Activated naive CD8-positive, alpha-beta T cell treated with anti-CD3 and anti-CD28 coated beads, Interleukin-2, amount 50 U/mL, for 24 hours (primary cell): ENCODE data around the gene FBLN7.
"Not testable (repeated sequence)": the region's sequence is repeated elsewhere in the genome, so short reads cannot be mapped to it uniquely, and the experiment has no call there.

Experiments used
- ATAC-seq: fragments of 150-1000 bp; cut with Tn5 transposase; one replicate; pipeline ENCODE4 v1.10.0; 2021
- DNase-seq: peaks from one replicate; pipeline ENCODE4 v3.0.0; 2021
- H3K27ac Mint-ChIP-seq: one replicate; pipeline ENCODE4 v1.8.0; 2021; ENCODE audit warnings: mild to moderate bottlenecking, mixed read lengths
- H3K27me3 Mint-ChIP-seq: one replicate; pipeline ENCODE4 v1.8.0; 2021; ENCODE audit warnings: mixed read lengths
- H3K36me3 Mint-ChIP-seq: one replicate; pipeline ENCODE4 v1.8.0; 2021; ENCODE audit warnings: low read depth, mixed read lengths
- H3K4me1 Mint-ChIP-seq: one replicate; pipeline ENCODE4 v1.8.0; 2021; ENCODE audit warnings: mixed read lengths
- H3K4me3 Mint-ChIP-seq: one replicate; pipeline ENCODE4 v1.8.0; 2021; ENCODE audit warnings: mild to moderate bottlenecking, moderate library complexity, mixed read lengths
- H3K9me3 Mint-ChIP-seq: one replicate; pipeline ENCODE4 v1.8.0; 2021; ENCODE audit warnings: mixed read lengths

Gene FBLN7

DNA sequence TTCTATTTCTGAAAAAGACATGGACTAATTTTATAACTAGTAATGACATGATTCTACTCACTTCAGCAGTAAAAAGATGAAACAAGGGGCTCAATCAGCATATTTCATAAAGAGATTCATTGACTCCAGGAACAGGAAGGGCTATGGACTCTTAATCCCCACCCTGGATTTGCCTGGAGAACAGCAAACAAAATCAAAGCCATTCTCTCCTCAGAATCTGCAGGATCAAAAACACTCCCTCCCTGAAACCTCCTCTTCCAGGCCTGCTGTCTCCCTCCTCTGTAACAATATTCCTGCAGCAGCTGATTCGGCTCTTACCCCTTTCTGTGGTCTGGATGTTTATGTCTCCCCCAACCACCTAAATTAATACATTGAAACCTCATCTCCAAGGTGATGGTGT, 59.7 kb downstream of the FBLN7 start:
- no peak overlapping the region for H3K27ac Mint-ChIP-seq
- ATAC-seq (no peak), DNase-seq (no peak)
- H3K4me3 Mint-ChIP-seq: no peak overlapping the region
- H3K9me3 Mint-ChIP-seq: peaks cover 6% of the 10 kb centered on the region
- H3K4me1 Mint-ChIP-seq: peaks cover 29% of the 10 kb centered on the region
- H3K27me3 Mint-ChIP-seq: no peaks in the 10 kb centered on the region
- no peaks in the 10 kb centered on the region for H3K36me3 Mint-ChIP-seq

DNA sequence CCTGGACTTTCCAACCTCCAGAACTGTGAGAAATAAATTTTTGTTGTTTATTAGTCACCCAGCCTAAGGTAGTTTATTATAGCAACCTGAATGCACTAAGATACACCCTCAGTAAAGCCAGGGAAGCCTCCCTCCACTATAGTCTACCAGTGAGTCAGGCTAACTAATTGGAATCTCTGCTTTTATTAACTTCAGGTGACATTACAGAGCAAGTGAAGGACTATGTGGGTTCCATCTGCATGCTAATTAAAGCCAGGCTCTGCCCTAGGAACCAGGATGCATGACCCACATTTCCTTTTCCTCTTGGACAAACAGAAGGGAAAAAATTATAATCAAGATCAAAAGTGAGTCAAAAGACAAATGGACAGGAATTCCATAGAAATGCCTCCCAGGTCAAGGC, 60.6 kb downstream of the FBLN7 start:
- H3K27ac Mint-ChIP-seq: no peak overlapping the region
- DNase-seq: no peak

DNA sequence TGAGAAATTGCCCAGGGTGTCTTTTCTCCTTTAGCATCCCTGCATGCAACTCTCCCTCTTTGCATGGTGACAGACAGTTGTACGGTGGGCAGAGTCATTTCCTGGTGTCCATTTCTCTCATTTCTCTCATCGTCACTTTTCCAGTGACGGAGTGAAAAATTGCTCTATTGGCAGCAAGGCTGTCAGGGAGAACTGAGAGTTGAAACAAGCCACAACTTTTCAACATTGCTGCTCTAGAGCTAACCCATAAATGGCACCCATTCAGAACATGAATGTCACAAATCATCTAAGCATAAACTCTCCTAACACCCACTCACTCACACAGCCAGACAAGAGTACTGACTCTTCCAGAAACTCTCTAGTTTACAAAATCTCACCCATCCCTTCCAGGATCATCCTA, 61.0 kb downstream of the FBLN7 start:
- Mint-ChIP-seq H3K4me1 (peaks cover 28% of the 10 kb centered on the region), H3K4me3 (no peak overlapping the region), H3K27me3 (no peaks in the 10 kb centered on the region), H3K36me3 (peaks cover 2% of the 10 kb centered on the region), H3K9me3 (peaks cover 17% of the 10 kb centered on the region), H3K27ac (no peak overlapping the region)
- DNase-seq (no peak), ATAC-seq (no peak)

More for the DNA sequence above, 60.6 kb downstream of the FBLN7 start:
- Mint-ChIP-seq H3K9me3 (peaks cover 15% of the 10 kb centered on the region), H3K36me3 (peaks cover 2% of the 10 kb centered on the region), H3K27me3 (no peaks in the 10 kb centered on the region), H3K4me3 (no peak overlapping the region), H3K4me1 (peaks cover 29% of the 10 kb centered on the region)
- no peak for ATAC-seq

DNA sequence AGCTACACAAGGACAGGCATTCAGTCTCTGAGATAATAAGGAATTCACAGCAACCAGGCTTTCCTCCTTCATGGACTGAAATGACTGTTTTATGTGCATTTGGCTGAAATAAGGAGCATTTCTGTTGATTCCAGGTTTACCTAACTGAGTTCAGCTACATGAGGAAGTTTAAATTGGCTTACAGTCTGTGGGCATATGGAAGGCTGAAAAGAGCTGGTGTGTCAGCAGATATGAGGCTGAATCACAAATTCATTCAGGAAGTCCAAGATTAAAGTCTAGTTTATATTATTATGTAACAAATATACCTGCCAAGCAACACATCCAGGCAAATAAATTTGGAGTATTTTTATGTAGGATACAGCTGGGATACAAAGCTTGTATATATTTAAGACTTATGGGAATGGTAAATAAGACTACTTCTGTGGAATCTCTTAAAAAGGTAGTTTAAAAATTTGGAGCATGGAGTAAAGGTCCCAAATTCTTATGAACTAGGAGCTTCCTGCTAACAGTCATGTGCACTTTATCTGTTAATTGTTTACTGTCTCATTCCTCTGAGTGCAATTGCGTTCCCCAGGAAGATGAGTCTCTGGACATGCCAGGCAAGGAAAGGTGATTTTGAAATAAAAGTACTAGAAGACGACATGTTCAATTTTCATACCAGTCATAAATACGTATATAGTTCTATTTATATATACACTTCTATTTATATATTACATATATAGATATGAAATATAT, 63.7 kb downstream of the FBLN7 start:
- H3K4me1 Mint-ChIP-seq: peaks cover 13% of the 10 kb centered on the region
- ATAC-seq (no peak), DNase-seq (no peak)
- no peaks in the 10 kb centered on the region for H3K27me3 Mint-ChIP-seq
- peaks cover 2% of the 10 kb centered on the region for H3K36me3 Mint-ChIP-seq
- H3K27ac Mint-ChIP-seq: no peak overlapping the region
- H3K9me3 Mint-ChIP-seq: peaks cover 29% of the 10 kb centered on the region
- H3K4me3 Mint-ChIP-seq: no peak overlapping the region

DNA sequence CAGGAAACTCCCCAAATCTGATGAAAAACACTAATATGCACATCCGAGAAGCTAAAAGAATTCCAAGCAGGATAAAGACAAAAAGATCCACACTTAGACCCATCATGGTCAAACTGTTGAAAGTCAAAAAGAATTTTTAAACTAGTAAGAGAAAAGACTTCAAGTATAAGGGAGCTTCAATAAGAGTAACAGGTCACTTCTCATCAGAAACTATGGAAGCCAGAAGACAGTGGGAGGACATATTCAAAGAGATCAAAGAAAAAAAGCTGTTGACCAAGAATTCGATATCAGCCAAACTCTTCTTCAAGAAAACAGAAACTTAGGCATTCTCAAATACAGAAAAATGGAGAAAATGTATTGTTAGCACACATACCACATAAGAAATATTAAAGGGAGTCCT, 66.2 kb downstream of the FBLN7 start:
- peaks cover 7% of the 10 kb centered on the region for H3K4me1 Mint-ChIP-seq
- no peak for DNase-seq
- peaks cover 29% of the 10 kb centered on the region for H3K9me3 Mint-ChIP-seq
- H3K27ac Mint-ChIP-seq: no peak overlapping the region
- peaks cover 2% of the 10 kb centered on the region for H3K36me3 Mint-ChIP-seq
- H3K27me3 Mint-ChIP-seq: no peaks in the 10 kb centered on the region
- no peak for ATAC-seq
- H3K4me3 Mint-ChIP-seq: no peak overlapping the region

DNA sequence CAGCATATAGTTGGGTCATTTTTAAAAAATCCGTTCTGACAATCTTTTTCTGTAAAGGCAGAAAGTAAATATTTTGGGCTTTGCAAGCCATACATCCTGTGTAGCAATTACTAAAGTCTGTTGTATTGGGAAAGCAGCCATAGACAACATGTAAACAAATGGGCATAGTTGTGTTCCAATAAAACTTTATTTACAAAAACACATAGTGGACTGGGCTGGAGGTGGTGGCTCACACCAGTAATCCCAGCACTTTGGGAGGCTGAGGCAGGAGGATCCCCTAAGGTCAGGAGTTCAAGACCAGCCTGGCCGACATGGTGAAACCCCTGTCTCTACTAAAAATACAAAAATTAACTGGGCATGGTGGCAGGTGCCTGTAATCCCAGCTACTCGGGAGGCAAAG, 69.7 kb downstream of the FBLN7 start:
- not testable (repeated sequence) for DNase-seq, ATAC-seq, H3K4me1 Mint-ChIP-seq, H3K4me3 Mint-ChIP-seq, H3K27ac Mint-ChIP-seq, H3K27me3 Mint-ChIP-seq
- peaks cover 22% of the 10 kb centered on the region for H3K9me3 Mint-ChIP-seq
- peaks cover 22% of the 10 kb centered on the region for H3K36me3 Mint-ChIP-seq

DNA sequence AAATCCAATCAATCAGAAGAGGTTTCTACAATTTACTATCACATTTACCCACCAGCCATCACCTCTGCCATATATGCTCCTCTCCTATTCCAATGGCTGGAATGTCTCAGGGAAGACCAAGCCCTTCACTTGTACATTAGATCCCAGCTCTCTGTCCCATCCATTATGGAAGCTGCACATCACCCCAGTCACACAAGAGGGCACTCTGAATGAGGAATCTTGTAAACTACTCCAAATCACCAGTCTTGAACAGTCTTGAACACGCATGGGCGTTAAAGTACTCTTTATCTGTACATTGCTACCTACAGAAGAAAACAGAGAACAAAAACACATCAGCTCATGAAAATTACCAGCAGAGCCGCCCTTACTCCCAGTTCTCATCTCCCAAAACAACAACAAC, 78.0 kb downstream of the FBLN7 start:
- Mint-ChIP-seq H3K27ac (no peak overlapping the region), H3K4me1 (no peaks in the 10 kb centered on the region), H3K36me3 (peaks cover 46% of the 10 kb centered on the region), H3K9me3 (peaks cover 13% of the 10 kb centered on the region), H3K4me3 (no peak overlapping the region), H3K27me3 (no peaks in the 10 kb centered on the region)
- ATAC-seq (no peak), DNase-seq (no peak)

DNA sequence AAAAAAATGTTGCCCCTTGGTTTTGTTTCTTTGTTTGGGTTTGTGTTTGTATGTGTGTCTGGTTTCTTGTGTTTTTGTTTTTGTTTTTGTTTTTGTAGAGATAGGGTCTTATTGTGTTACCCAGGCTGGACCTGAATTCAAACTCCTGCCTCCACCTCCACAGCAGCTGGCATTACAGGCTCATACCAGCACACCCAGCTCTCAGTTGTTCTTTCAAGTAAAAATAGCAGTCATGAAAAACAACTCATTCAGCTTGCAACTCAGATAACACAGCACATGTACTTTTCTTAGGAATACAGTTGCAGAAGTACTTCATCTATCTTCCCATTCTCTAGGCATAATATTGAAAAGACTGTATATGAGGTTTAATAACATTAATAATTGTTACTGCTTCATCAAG, 79.7 kb downstream of the FBLN7 start:
- H3K27ac Mint-ChIP-seq: no peak overlapping the region
- ATAC-seq (no peak), DNase-seq (no peak)
- H3K36me3 Mint-ChIP-seq: peaks cover 56% of the 10 kb centered on the region
- H3K27me3 Mint-ChIP-seq: no peaks in the 10 kb centered on the region
- no peak overlapping the region for H3K4me3 Mint-ChIP-seq
- H3K4me1 Mint-ChIP-seq: peaks cover 3% of the 10 kb centered on the region
- peaks cover 27% of the 10 kb centered on the region for H3K9me3 Mint-ChIP-seq

DNA sequence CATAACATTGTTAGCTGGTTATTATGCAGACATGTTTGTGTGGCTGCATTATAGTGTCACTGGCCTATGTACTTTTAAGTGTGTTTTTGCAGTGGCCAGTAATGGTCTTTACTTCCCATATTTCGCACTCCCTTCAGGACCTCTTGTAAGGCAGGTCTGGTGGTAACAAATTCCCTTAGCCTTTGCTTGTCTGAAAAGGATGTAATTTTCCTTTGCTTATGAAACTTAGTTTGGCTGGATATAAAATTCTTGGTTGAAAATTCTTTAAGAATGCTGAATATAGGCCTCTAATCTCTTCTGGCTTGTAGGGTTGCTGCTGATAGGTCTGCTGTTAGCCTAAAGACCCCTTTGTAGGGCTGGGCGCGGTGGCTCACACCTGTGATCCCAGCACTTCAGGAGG, 82.0 kb downstream of the FBLN7 start:
- H3K27me3 Mint-ChIP-seq: no peaks in the 10 kb centered on the region
- no peak for ATAC-seq
- no peak overlapping the region for H3K4me3 Mint-ChIP-seq
- no peak overlapping the region for H3K27ac Mint-ChIP-seq
- peaks cover 51% of the 10 kb centered on the region for H3K36me3 Mint-ChIP-seq
- peaks cover 24% of the 10 kb centered on the region for H3K9me3 Mint-ChIP-seq
- H3K4me1 Mint-ChIP-seq: peaks cover 3% of the 10 kb centered on the region
- no peak for DNase-seq

DNA sequence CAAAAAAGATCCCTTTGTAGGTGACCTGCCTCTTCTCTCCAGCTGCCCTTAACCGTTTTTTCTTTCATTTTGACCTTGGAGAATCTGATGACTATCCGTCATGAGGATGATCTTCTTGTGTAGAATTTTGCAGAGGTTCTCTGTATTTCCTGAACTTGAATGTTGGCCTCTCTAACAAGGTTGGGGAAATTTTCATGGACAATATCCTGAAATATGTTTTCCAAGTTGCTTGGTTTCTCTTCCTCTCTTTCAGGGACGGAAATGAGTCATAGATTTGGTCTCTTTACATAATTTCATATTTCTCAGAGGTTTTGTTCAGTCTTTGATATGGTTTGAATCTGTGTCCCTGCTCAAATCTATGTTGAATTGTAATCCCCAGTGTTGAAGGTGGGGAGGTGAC, 82.6 kb downstream of the FBLN7 start:
- Mint-ChIP-seq H3K36me3 (peaks cover 49% of the 10 kb centered on the region), H3K9me3 (peaks cover 24% of the 10 kb centered on the region), H3K27me3 (no peaks in the 10 kb centered on the region), H3K4me1 (peaks cover 3% of the 10 kb centered on the region), H3K4me3 (no peak overlapping the region), H3K27ac (no peak overlapping the region)
- no peak for ATAC-seq
- no peak for DNase-seq

DNA sequence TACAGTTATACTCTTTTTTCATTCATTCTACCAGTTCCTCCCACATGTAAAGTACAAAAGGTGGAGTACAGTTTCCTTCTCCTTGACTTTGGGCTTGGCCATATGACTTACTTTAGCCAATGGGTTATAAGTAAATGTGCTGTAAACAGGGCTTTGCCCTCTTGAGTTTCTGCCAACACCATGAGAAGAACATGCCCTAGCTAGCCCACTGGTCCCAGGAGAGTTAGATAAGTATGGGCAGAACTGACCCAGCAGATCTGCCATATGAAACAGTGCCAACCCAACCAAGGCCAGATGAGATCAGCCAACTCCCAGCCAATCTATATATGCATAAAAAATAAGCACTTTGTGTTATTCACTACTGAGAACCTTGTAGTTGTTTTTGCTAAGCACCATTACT, 91.2 kb downstream of the FBLN7 start:
- DNase-seq (no peak), ATAC-seq (no peak)
- no peak overlapping the region for H3K27ac Mint-ChIP-seq
- H3K4me3 Mint-ChIP-seq: no peak overlapping the region
- no peaks in the 10 kb centered on the region for H3K4me1 Mint-ChIP-seq
- peaks cover 59% of the 10 kb centered on the region for H3K36me3 Mint-ChIP-seq
- no peaks in the 10 kb centered on the region for H3K27me3 Mint-ChIP-seq
- no peaks in the 10 kb centered on the region for H3K9me3 Mint-ChIP-seq

DNA sequence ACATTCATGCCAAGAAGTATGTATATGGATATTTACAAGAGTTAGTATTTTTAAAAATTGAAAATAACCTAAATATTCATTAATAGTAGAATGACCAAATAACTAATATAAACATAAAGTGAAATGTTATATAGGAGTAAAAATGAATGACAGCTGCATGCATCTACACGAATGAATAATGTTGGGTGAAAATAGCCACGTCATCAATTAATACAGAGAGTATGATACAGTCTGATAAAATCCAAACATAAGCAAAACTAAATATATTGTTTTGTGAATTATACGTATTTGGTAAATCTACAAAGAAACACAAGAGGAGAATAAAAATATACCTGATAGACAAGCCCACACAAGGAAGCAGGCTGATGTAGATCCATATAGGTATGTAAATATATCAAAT, 92.2 kb downstream of the FBLN7 start:
- H3K9me3 Mint-ChIP-seq: no peaks in the 10 kb centered on the region
- peaks cover 56% of the 10 kb centered on the region for H3K36me3 Mint-ChIP-seq
- no peak overlapping the region for H3K4me3 Mint-ChIP-seq
- no peak for ATAC-seq
- H3K27ac Mint-ChIP-seq: no peak overlapping the region
- H3K27me3 Mint-ChIP-seq: no peaks in the 10 kb centered on the region
- H3K4me1 Mint-ChIP-seq: no peaks in the 10 kb centered on the region
- no peak for DNase-seq
